H54 (cell line): Measurements from ENCODE around the gene CDKN2AIPNL.

Source experiments
- DNase-seq: peaks from one replicate; pipeline ENCODE4 v3.0.0; 2011; ENCODE audit warnings: low spot score, mixed read lengths; ENCODE audit not compliant: insufficient read length
- FAIRE-seq: peaks from 3 replicates; lab custom pipeline; 2011; peaks lifted over from hg19 to GRCh38; lab: Jason Lieb, UNC
- POLR2A ChIP-seq: IDR thresholded peaks from 2 replicates; pipeline ENCODE4 v1.6.1; 2011; ENCODE audit warnings: low read depth, mild to moderate bottlenecking, low read length

Gene CDKN2AIPNL

DNA sequence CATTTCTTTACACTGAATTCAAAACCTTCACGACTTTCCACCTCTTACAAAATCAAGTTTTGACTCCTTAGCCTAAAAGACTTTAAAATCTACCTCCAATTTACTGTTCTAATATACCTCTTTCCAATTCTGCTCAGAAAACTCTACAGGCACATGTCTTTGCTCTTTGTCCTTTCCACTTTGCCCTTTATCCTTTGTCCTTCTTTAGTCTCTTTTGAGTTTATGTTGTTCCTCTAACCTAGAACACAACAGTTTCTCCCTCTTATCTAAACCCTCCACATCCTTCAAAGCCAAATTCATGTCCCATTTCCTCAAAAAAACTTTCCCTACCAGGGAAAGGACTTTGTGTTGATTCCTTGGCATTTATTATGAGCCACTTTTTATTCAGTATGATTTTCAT lies 46.1 kb downstream of the CDKN2AIPNL start:
- FAIRE-seq (no peak), DNase-seq (no peak)
- no peak for TF ChIP-seq POLR2A

GRCh38 chr5:134355681-134356080 lies 56.0 kb downstream of the CDKN2AIPNL start:
- no peak for FAIRE-seq
- no peak for DNase-seq
- TF ChIP-seq POLR2A: no peak
